COLO668 (cell line): Measurements from ENCODE around the gene SEPTIN1.

Experiments used
- DNase-seq: peaks from one replicate; lab custom pipeline; 2025; ENCODE audit not compliant: unreplicated experiment; lab: John Stamatoyannopoulos, UW

SEPTIN1 gene

DNA sequence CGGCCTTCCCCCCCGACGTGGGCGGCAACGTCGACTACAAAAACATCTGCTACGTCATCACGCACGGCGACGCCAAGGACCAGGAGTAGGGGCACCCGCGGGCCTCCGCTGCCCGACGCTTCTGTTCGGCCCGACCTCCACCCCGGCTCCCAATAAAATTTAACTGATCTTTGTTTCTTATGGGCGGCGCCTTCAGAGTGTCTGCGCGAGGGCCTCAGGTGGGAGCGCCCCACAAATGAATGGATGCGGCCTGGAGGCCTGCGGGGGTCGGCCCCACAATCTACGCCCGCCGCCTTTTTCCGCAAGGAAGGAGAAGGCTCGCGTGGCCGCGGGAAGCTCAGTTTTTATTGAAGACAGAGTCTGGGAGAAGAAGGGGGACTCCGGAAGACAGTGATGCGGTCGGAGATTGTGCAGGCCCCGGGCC, 4.5 kb downstream of the SEPTIN1 start:
- DNase-seq = peak; percentile 91

DNA sequence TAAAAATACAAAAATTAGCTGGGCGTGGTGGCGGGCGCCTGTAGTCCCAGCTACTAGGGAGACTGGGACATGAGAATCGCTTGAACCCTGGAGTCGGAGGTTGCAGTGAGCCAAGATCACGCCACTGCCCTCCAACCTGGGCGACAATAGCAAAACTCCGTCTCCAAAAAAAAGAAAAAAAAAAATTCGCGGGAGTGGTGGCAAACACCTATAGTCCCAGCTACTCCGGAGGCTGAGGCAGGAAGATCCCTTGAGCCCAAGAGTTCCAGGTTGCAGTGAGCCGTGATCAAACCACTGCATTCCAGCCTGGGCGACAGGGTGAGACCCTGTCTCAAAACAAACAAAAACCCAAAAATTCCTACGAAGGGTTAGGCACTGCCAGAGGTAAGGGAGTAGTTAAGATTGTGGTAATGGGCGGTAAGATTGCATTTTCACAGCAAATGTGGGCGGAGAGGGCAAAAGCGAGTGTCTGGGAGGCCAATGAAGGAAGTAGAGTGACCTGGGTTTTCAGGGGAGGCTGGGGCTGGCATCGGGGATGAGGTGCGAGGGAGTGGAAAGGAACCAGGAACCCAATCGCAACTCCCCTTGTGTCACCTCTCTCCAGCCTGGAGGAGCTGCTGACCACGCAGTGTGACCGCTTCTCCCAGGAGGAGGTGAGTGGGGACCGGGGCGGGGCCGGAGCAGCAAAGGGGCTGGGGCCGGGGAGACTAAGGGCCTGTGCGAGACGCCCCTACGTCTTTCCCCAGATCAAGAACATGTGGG, 5.1 kb downstream of the SEPTIN1 start:
- DNase-seq = no peak

DNA sequence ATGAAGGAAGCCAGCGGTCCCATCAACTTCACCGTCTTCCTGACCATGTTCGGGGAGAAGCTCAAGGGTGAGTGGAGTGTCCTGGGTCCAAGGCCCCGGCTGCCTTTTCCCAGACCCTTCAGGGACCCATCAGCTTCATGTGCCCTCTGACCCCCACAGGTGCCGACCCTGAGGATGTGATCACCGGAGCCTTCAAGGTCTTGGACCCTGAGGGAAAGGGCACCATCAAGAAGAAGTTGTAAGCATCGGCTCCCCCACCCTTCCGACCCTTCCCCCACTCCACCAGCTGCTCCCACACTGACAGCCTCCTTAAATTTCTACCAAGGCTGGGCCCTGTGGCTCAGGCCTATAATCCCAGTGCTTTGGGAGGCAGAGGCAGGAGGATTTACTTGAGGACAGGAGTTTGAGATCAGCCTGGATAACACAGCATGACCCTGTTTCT, 5.9 kb downstream of the SEPTIN1 start:
- DNase-seq = no peak

DNA sequence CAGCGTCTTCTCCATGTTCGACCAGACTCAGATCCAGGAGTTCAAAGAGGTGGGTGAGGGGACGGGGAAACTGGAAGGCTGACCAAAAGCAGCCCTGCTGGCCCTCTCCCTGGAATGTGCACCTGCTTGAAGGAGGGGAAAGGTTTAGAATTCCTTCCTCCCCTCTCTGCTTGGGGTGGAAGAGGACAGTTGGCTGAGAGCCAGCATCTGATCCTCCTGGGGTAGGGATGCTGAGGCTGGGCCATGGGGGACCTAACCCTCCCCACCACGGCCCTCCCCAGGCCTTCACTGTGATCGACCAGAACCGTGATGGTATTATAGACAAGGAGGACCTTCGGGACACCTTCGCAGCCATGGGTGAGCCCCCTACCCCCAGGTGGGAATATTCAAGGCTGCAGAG, 6.5 kb downstream of the SEPTIN1 start:
- no peak for DNase-seq

DNA sequence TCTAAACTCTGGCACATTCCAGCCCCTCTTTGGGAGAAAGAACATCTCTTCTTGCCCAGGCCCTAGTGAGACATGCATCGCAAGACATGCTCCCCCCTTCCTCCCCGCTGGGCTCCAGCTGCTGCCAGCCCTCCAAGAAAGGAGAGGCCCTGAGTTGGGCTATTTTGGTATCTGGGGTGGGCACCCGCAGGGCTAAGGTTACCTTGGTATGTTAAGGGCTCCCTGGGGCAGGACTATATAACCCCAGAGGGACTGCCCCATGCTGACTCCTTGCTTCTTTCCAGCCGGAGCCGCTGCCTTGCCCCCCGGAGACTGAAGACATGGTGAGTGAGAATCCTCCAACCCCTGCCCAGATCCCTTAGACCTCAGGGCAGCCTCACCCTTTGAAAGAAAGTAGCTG, 7.8 kb downstream of the SEPTIN1 start, which contains the start of gene MYL11:
MYL11 (plus strand) TSS at position 265 of the 400 bp plus-strand sequence; CDS start at position 321, 56 bp downstream.
- no peak for DNase-seq

- DNase-seq = no peak
Observed at GRCh38 chr16:30372725-30373124, 9.6 kb downstream of the SEPTIN1 start.

DNA sequence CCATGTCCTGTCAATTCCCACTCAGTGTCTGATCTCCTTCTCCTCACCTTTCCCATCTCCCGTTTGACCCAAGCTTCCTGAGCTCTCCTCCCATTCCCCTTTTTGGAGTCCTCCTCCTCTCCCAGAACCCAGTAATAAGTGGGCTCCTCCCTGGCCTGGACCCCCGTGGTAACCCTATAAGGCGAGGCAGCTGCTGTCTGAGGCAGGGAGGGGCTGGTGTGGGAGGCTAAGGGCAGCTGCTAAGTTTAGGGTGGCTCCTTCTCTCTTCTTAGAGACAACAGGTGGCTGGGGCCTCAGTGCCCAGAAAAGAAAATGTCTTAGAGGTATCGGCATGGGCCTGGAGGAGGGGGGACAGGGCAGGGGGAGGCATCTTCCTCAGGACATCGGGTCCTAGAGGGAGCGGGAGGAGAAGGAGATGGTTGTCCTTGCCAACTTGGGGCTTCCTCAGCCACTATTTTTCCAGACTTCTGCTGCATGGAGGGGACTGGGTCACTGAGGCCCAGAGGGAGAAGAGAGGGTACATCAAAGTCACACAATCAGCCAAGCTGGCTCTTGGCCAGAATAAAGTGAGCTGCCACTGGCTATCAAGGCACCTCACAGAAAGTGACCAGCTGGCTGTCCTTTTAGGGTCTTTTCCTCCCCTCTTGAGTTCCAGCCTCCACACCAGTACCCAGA, 10.2 kb downstream of the SEPTIN1 start:
- DNase-seq = no peak

DNA sequence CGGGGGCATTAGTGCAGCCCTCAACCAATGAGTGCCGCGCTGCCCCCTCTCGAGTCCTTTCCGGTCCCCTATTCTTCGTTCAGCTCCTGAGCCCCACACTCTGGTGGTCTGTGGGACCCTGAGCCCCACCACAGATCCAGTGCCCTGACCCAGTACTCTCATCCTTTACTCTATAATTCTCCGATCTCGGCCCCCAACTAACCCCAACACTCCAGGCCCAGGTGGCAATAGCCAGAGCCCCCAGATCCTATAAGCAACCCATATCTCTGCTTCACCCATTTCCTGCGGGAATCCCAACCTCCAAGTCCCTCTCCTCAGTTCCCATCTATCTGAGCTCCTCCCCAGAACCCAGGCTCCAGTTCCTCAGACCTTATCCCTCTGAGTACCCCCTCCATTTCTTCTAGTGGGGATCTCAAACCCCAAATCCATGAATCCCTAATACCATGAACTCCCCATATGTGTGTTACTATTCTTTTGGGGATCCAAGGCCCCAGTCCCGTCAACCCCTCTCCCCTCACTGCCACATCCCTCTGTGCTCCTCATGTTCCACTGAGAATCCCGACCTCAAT, 11.0 kb downstream of the SEPTIN1 start:
- no peak for DNase-seq

DNA sequence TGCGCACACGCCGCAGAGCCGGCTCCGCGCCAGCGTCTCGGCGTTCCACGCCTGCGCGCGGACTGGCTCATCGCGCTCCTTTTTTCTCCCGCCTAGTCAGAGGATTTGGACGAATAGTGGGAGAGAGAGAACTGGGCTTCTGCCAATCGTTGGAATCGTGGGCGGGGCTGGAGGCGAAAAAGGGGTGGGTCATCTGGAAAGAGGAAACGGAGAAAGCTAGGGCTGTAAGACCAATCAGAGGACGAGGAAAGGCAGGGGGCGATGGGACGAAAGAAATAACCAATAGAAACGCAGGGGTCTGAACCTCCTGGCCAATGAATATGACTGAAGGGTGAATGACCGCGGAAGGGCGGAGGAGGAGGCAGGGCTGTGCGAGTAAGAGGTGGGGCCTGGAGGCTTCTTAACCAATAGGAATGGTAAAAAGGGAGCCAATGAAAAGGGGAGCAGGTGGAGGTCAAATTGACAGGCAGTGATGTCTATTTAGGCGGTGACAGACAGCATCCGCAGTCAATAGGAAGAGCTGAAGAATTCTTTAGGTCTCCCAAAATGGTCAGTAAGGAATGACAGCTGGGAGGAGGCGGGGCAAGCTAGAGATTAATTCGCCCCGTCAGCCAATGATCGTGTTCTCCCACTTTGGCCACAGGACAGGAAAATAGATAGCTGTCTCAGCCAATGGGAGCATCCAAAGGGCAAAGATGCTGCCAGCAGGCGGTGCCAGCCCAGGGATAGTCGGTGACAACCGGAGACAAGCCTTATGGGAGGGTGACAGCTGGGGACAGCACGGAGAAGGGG, 11.7 kb downstream of the SEPTIN1 start, which contains the start of gene TBC1D10B:
TBC1D10B (minus strand) TSS at position 39 of the 792 bp plus-strand sequence. CDS start 311 bp downstream, outside the sequence.
- peak; percentile 99 for DNase-seq

- DNase-seq = no peak
Observed at GRCh38 chr16:30369938-30370455, 12.4 kb downstream of the SEPTIN1 start.

GRCh38 chr16:30369091-30369937, 13.0 kb downstream of the SEPTIN1 start:
- DNase-seq = peak; percentile 18

DNA sequence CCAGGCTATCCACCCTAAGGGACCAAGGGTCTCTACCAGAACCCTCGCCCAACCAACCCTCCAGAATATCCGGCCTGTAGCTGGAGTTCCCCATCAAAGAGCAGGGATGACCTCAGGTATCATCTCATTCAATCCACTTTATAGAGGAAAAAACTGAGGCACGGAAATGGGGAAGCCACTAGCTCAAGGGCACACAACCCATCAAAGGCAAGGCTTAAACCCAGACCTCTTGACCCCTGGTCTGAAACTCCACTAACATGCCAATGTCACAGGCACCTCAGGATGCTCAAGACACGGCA, 13.6 kb downstream of the SEPTIN1 start:
- DNase-seq = no peak

- peak; percentile 20 for DNase-seq
Observed at GRCh38 chr16:30368122-30368791, 14.1 kb downstream of the SEPTIN1 start.

- no peak for DNase-seq
Observed at GRCh38 chr16:30367349-30368009, 14.9 kb downstream of the SEPTIN1 start.

DNA sequence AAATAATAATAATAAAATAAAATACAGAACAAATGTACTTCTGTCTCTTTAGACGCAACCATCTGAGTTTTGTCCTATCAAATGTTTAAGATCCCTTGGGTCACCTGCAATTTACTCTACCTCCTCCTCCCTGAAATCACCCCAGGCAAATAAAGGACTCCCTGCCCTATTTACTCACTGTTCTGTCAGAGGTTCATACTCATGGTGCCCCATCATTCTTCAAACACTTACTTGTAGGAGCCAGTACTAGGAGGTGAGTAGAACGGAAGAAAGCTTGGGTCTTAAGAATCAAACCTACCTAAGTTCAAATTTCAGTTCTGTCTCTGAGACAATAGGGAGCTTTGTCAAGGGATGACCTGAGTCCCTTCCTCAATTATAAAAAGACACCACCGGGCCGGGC, 15.8 kb downstream of the SEPTIN1 start:
- no peak for DNase-seq

DNA sequence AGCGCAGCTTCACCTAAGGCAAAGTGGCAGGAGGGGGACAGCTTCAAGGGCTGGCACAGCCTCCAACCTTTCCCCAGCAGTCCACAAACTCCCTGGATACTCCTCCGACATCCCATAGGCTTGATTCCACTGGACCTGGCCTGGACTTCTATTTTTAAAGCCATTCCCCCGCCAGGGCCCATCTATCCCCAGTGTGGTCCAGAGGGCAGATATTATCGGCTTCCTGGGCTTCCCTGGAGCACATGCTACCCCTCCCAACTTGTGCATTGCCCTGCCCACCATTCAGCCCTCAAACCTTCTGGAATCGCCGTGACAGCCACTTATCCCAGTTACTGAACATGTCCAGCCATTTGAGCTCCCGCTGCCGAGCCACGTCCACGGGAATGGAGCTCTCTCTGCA, 17.2 kb downstream of the SEPTIN1 start:
- no peak for DNase-seq

GRCh38 chr16:30361180-30361579, 21.2 kb downstream of the SEPTIN1 start:
- DNase-seq = no peak

- no peak for DNase-seq
Observed at GRCh38 chr16:30359871-30360170, 22.5 kb downstream of the SEPTIN1 start.
